Transverse colon (tissue), 4 donors: ENCODE data around the gene SDR42E2. TPM values are rescaled to one million over a fixed set of nuclear protein-coding genes. Genes with fewer than 3 reads are reported as not detected.
A peak's percentile ranks its signal among the peaks of the same experiment; 100 is the strongest.

Experiments
- DNase-seq: peaks from one replicate; pipeline ENCODE4 v3.0.0-alpha.2; 2019
- H3K27ac ChIP-seq, 4 donors: fragments of 200-600 bp; sonication (generic); 2 replicates each; pipeline ENCODE4 v1.5.1; 2016 to 2018; ENCODE audit warnings: inconsistent platforms in 4 of 4
- H3K27me3 ChIP-seq: fragments of 200-600 bp; sonication (generic); 2 replicates; pipeline ENCODE4 v1.5.1; 2017; ENCODE audit warnings: inconsistent platforms
- H3K36me3 ChIP-seq, 4 donors: fragments of 200-600 bp; sonication (generic); 2 replicates each; pipeline ENCODE4 v1.5.1; 2017 to 2019; ENCODE audit warnings: inconsistent platforms in 4 of 4
- H3K4me1 ChIP-seq, 4 donors: fragments of 200-600 bp; sonication (generic); 2 replicates each; pipeline ENCODE4 v1.5.1; 2017 to 2020; ENCODE audit warnings: inconsistent platforms in 4 of 4
- H3K4me3 ChIP-seq, 4 donors: fragments of 200-600 bp; sonication (generic); 1 replicate in 1 of 4; 2 replicates in 3 of 4; pipeline versions ENCODE4 v1.5.1 to v1.6.1; 2017 to 2019; ENCODE audit warnings: inconsistent platforms in 4 of 4
- H3K9me3 ChIP-seq, 2 donors: fragments of 200-600 bp; sonication (generic); 2 replicates each; pipeline ENCODE4 v1.5.1; 2017 to 2019; ENCODE audit warnings: inconsistent platforms in 2 of 2
- EP300 ChIP-seq: sonication (generic); formaldehyde crosslinking; IDR thresholded peaks from one replicate; pipeline ENCODE4 v1.6.1; 2017; ENCODE audit warnings: antibody characterized with exemption, low read depth
- POLR2A ChIP-seq: fragments of 450-650 bp; IDR thresholded peaks from one replicate; pipeline ENCODE4 v1.6.1; 2016; ENCODE audit warnings: antibody characterized with exemption, mild to moderate bottlenecking, moderate library complexity
- POLR2AphosphoS5 ChIP-seq, 3 donors: sonication (generic); formaldehyde crosslinking; IDR thresholded peaks; one replicate each; pipeline ENCODE4 v1.6.1; 2016; ENCODE audit warnings: antibody characterized with exemption in 3 of 3
- WGBS, 2 donors: methylation state at CpG; one replicate each; pipeline ENCODE4 v1.1.5; 2018; ENCODE audit warnings: low coverage in 1 of 2; 5-methylcytosine and 5-hydroxymethylcytosine counted together
- in situ Hi-C, 4 donors: fragments of 200-750 bp; cut with MboI; loops; one replicate each; pipeline versions ENCODE4 v1.15.0 to v1.15.1; 2017; ENCODE audit warnings: low sequenced_read_pairs in 3 of 4, low pct_ligation_motif_present in 1 of 4, low pct_unique_long_range_greater_than_20kb in 1 of 4
- intact Hi-C: fragments of 100-400 bp; cut with DNase I; formaldehyde crosslinking; loops from one replicate; pipeline ENCODE4 v1.15.1; 2023; ENCODE audit warnings: low total_unique reads
- total RNA-seq, 4 donors: library from RNA; depleted of rRNA; stranded (reverse); fragments of >200 nt; gene quantifications; one replicate each; pipeline ENCODE4 v1.1.0, GENCODE V29; 2016
- TF ChIP-seq, protein P1 (sequence below), 5 experiments: fragments of 200-600 bp in 3 of 5; fragments of 450-650 bp in 2 of 5; sonication (generic) in 3 of 5; IDR thresholded peaks; 1 replicate in 2 of 5; 2 replicates in 3 of 5; pipeline ENCODE4 v1.5.1; 2016 to 2017; ENCODE audit warnings: antibody characterized with exemption in 5 of 5, inconsistent platforms in 3 of 5, mild to moderate bottlenecking in 2 of 5, moderate library complexity in 1 of 5

SDR42E2 gene
- total RNA-seq, 4 donors from 2014 or later, result not detected

DNA sequence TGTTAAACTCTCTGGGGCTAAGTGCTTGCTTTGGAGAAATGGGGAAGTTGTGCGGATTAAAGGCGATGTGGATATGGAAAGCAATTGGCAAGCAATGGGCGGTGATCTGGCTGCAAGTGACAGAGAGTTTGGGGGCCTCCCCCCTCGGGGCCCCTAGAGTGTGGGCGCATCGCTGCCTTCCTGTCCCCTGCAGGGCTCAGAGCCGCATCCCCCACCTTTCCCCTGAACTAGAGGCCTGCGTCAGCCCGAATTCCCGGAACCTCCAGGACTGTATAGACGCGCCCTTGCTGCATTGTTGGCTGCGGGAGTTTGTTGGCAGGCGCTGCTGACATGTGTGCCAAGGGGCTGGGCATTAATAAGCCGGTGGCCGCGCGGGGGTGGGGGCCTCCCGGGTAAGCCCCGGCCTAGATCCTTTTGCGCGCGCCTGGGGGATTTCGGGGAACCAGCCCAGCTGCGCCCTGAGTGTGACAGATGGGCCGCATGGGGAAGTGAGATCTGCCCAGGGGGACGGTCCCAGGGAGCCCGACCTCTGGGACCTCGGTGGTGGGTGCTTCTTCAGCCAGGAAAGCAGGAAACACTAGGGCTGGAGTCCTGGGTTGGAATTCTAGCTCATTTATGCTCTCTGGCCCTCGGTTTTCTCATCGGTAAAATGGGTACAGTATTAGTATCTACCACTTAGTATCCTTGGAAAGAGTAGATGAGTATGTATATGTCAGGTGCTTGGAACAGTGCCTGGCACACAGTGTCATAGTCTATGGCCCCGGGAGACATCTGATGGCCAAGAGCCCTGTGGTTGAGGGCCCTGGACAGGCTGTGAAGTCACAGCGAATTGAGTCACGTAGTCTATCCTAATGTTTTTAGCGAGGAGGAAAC lies 44.8 kb downstream of the SDR42E2 start:
- Histone ChIP-seq H3K4me1 (peaks cover 17 to 54% (median 35%) of the 10 kb centered on the region in 4 donors), H3K9me3 (no peaks in the 10 kb centered on the region), H3K27ac (peak overlapping the region; percentile 90 to 97 (median 94)), H3K27me3 (no peaks in the 10 kb centered on the region), H3K4me3 (peak overlapping the region; percentile 69 to 95 (median 84)), H3K36me3 (no peaks in the 10 kb centered on the region)
- TF ChIP-seq POLR2A (no peak), POLR2AphosphoS5 (IDR thresholded peaks at IDR 0.05) (peak in 2 of 3 donors; percentile 60 to 65), EP300 (peak; percentile 73)
- TF ChIP-seq, protein P1, sequence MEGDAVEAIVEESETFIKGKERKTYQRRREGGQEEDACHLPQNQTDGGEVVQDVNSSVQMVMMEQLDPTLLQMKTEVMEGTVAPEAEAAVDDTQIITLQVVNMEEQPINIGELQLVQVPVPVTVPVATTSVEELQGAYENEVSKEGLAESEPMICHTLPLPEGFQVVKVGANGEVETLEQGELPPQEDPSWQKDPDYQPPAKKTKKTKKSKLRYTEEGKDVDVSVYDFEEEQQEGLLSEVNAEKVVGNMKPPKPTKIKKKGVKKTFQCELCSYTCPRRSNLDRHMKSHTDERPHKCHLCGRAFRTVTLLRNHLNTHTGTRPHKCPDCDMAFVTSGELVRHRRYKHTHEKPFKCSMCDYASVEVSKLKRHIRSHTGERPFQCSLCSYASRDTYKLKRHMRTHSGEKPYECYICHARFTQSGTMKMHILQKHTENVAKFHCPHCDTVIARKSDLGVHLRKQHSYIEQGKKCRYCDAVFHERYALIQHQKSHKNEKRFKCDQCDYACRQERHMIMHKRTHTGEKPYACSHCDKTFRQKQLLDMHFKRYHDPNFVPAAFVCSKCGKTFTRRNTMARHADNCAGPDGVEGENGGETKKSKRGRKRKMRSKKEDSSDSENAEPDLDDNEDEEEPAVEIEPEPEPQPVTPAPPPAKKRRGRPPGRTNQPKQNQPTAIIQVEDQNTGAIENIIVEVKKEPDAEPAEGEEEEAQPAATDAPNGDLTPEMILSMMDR (IDR thresholded peaks at IDR 0.05), result no peak
- DNase-seq, result peak; percentile 82
- in situ Hi-C loops (loop anchor here in 2 of 4 donors (5.0 to 10.0 kb wide), 2 partner anchors 88 to 90 kb away; partner anchors contain the start of gene POLR3E (in 2 of the 2)), intact Hi-C loops (loop anchor here (2.0 to 5.0 kb wide), 2 partner anchors 35 to 90 kb away; partner anchors contain the start of gene POLR3E)
- WGBS, 2 donors, result 0 to 7% methylated on average over 3 to 34 of the region's 35 CpGs

DNA sequence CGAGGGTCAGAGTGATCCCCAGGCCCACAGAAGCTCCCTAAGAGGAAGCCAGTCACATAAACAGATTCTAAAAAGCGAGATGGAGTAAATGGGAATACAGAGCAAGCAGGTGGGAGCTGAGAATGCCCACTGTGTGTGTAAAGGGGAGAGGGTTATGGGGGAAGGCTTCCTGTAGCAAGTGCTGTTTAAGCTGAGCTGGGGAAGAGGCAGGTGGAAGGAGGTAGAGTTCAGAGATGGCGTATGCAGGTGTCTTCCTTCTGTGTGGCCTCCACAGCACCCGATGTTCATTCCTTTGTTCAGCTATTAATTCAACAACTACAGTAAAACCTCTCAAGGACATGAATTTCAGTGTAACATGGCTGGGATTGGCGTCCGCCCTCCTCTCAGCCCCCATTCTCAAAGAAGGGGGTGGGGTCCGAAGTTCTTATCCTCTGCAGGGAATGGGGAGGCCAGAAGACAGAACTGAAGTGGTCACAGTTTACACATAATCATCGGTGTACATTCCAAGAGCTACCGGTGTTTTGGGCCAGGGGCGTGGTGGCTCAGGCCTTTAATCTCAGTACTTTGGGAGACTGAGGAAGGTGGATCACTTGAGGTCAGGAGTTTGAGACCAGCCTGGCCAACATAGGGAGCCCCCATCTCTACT lies 45.5 kb downstream of the SDR42E2 start:
- Histone ChIP-seq H3K4me3 (peak overlapping the region; percentile 69 to 95 (median 84)), H3K27ac (peak overlapping the region; percentile 90 to 97 (median 94)), H3K36me3 (no peaks in the 10 kb centered on the region), H3K4me1 (peaks cover 24 to 62% (median 40%) of the 10 kb centered on the region in 4 donors), H3K9me3 (no peaks in the 10 kb centered on the region), H3K27me3 (no peaks in the 10 kb centered on the region)
- intact Hi-C loops (loop anchor here (2.0 to 5.0 kb wide), 2 partner anchors 34 to 89 kb away; partner anchors contain the start of gene POLR3E), in situ Hi-C loops (loop anchor here in 2 of 4 donors (5.0 to 10.0 kb wide), 2 partner anchors 87 to 89 kb away; partner anchors contain the start of gene POLR3E (in 2 of the 2))
- 73 to 75% methylated on average over 3 to 10 of the region's 10 CpGs for WGBS, 2 donors
- no peak for DNase-seq
- TF ChIP-seq, protein P1 (IDR thresholded peaks at IDR 0.05), result no peak
- TF ChIP-seq EP300 (no peak), POLR2A (no peak), POLR2AphosphoS5 (IDR thresholded peaks at IDR 0.05) (no peak)

DNA sequence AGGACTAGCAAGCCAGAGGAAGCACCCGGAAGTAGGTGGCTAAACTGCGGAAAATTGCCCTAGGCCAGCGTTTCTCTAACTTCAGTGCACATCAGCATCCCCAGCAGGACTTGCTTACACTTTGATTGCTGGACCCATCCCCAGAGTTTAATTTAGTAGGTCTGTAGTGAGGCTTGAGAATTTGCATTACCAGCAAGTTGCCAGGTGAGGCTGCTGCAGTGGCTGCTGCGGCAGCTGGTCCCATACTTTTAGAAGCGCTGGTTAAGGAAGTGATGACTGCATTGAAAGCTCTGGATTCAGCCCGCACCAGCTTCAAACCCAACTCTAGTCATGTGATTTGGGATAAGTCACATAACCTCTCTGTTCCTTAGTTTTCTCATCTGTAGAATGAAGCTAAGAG lies 48.0 kb downstream of the SDR42E2 start:
- Histone ChIP-seq H3K27ac (peak overlapping the region; percentile 63 to 97 (median 82)), H3K36me3 (no peaks in the 10 kb centered on the region), H3K4me3 (no peak overlapping the region), H3K27me3 (no peaks in the 10 kb centered on the region), H3K9me3 (no peaks in the 10 kb centered on the region), H3K4me1 (peaks cover 27 to 70% (median 40%) of the 10 kb centered on the region in 4 donors)
- in situ Hi-C loops (no loop called here), intact Hi-C loops (no loop called here)
- TF ChIP-seq POLR2AphosphoS5 (IDR thresholded peaks at IDR 0.05), result no peak
- no peak for DNase-seq
- 95% methylated on average over 6 of the region's 6 CpGs; no CpG with 5 or more reads in 1 of the 2 donors for WGBS, 2 donors

DNA sequence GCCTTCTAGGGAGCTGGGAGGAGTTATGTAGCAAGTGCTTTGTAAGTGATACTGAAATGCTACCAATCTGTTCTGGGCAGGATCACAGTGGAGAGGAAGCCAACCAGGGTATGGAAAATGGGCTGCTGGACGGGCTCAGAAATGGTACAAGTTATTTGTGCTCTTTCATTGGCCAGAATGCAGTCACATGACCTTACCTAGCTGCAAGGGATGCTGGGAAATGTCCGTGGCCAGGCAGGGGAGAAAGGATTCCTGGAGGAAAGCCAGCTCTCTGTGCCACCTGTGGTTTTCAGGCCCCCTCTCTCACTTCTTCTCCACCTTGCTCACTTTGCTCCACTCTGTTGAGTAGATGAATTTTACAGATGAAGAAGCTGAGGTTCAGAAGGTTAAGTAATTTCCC lies 48.5 kb downstream of the SDR42E2 start:
- Histone ChIP-seq H3K27me3 (no peaks in the 10 kb centered on the region), H3K27ac (peak overlapping the region; percentile 63 to 97 (median 82)), H3K4me3 (no peak overlapping the region), H3K36me3 (no peaks in the 10 kb centered on the region), H3K9me3 (no peaks in the 10 kb centered on the region), H3K4me1 (peaks cover 24 to 65% (median 38%) of the 10 kb centered on the region in 4 donors)
- intact Hi-C loops, result no loop called here
- WGBS, 2 donors, result 86% methylated on average over 2 of the region's 2 CpGs; no CpG with 5 or more reads in 1 of the 2 donors
- TF ChIP-seq POLR2AphosphoS5 (IDR thresholded peaks at IDR 0.05) (no peak), POLR2A (no peak), EP300 (no peak)
- TF ChIP-seq, protein P1 (IDR thresholded peaks at IDR 0.05), result no peak
- in situ Hi-C loops, result no loop called here
- no peak for DNase-seq
